ENCODE measurements around the gene CALCOCO1. TPM values are rescaled to one million over a fixed set of nuclear protein-coding genes. Genes with fewer than 3 reads are reported as not detected.

Gene CALCOCO1, protein sequence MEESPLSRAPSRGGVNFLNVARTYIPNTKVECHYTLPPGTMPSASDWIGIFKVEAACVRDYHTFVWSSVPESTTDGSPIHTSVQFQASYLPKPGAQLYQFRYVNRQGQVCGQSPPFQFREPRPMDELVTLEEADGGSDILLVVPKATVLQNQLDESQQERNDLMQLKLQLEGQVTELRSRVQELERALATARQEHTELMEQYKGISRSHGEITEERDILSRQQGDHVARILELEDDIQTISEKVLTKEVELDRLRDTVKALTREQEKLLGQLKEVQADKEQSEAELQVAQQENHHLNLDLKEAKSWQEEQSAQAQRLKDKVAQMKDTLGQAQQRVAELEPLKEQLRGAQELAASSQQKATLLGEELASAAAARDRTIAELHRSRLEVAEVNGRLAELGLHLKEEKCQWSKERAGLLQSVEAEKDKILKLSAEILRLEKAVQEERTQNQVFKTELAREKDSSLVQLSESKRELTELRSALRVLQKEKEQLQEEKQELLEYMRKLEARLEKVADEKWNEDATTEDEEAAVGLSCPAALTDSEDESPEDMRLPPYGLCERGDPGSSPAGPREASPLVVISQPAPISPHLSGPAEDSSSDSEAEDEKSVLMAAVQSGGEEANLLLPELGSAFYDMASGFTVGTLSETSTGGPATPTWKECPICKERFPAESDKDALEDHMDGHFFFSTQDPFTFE
- 100 to 1,000 TPM; 121 to 219 (median 152) TPM for total RNA-seq

GRCh38 chr12:53727310-53728041, at the start of gene CALCOCO1:
CALCOCO1 (minus strand) TSS chr12:53727452; CDS start chr12:53725242, 2,210 bp downstream.
- no peaks in the 10 kb centered on the region for H3K36me3 ChIP-seq
- H3K4me1 ChIP-seq = no peaks in the 10 kb centered on the region
- H3K27ac ChIP-seq = peak within 1 kb of the TSS; percentile 56 to 73
- TF ChIP-seq POLR2A (IDR thresholded peaks at IDR 0.05) (peak; percentile 36 to 38), CTCF (IDR thresholded peaks at IDR 0.05) (peak in 1 of 4 experiments; percentile 23)
- peak within 1 kb of the TSS; percentile 62 to 83 for H3K4me3 ChIP-seq
- H3K9me3 ChIP-seq = no peaks in the 10 kb centered on the region
- no peaks in the 10 kb centered on the region for H3K27me3 ChIP-seq
- intact Hi-C loops (cut with DNase I; ENCODE audit: low total_unique reads) = no loop called here
- DNase-seq = peak; percentile 97

DNA sequence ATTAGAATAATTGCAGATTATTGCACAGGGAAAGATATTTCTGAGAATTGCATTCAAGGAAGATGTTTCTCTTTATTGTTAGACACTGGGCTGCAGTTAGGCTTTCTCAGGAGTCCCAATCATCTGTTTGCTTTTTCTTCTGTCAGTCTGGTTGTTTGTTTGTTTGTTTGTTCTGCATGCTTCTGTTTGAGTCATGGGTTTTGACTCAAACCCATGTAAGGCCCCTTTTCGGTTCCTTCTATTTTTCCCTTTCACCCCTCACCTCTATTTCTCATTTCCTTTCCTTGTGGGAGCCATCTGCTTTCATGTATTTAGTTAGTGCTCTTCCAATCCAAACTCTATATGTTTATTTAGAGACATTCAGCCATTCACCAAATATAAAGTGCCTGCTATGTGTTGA, 49.6 kb upstream of the CALCOCO1 start:
- Histone ChIP-seq H3K4me1 (peaks cover 0 to 7% of the 10 kb centered on the region in 2 donors), H3K27ac (peak overlapping the region; percentile 82 to 89), H3K36me3 (no peaks in the 10 kb centered on the region), H3K27me3 (no peaks in the 10 kb centered on the region), H3K9me3 (no peaks in the 10 kb centered on the region), H3K4me3 (no peak overlapping the region)
- intact Hi-C loops (cut with DNase I; ENCODE audit: low total_unique reads) = no loop called here
- no peak for DNase-seq
- TF ChIP-seq POLR2A (IDR thresholded peaks at IDR 0.05) (no peak), CTCF (IDR thresholded peaks at IDR 0.05) (no peak)

DNA sequence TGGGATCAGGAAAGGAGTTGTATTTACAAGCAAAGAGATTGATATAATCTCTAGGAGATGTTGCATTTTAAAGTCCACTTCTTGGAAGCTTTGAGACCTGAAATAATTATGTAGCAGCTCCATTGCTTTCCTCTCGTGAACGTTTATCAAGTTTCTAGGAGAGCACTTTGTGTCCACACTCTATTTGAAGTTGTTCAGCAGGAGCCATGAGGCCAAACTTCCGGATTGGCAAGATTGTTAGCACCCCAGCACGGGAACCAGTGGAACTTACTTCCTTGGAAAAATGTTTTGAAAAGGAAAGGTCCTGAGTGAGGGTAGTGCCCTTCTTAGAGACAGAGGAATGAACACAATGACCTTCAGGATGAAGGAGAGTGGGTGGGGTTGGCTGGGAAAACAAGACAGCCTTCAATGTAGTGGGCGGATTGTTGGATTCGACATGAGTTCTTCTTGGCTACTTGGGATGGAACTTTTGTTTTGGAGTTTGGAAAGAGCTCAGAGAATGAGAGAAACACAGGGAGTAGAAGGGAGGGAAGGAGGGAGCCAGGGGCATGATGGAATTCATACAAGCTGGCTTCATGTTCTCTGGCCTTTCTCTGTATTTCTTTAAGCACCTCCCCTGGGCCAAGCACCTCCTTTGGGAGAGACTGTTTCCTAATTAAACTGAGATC, 48.4 kb upstream of the CALCOCO1 start:
- H3K27ac ChIP-seq = peak overlapping the region; percentile 82 to 89
- no peak for TF ChIP-seq POLR2A (IDR thresholded peaks at IDR 0.05)
- no peak for TF ChIP-seq CTCF (IDR thresholded peaks at IDR 0.05)
- no peaks in the 10 kb centered on the region for H3K27me3 ChIP-seq
- no peak overlapping the region for H3K4me3 ChIP-seq
- no peaks in the 10 kb centered on the region for H3K36me3 ChIP-seq
- intact Hi-C loops (cut with DNase I; ENCODE audit: low total_unique reads) = no loop called here
- peak; percentile 64 to 70 for DNase-seq
- H3K9me3 ChIP-seq = no peaks in the 10 kb centered on the region
- peaks cover 0 to 7% of the 10 kb centered on the region in 2 donors for H3K4me1 ChIP-seq

- H3K27me3 ChIP-seq = no peaks in the 10 kb centered on the region
- no peak for DNase-seq
- no peak overlapping the region for H3K27ac ChIP-seq
- no peaks in the 10 kb centered on the region for H3K36me3 ChIP-seq
- intact Hi-C loops (cut with DNase I; ENCODE audit: low total_unique reads) = no loop called here
- H3K4me3 ChIP-seq = no peak overlapping the region
- peaks cover 0 to 4% of the 10 kb centered on the region in 2 donors for H3K4me1 ChIP-seq
- H3K9me3 ChIP-seq = no peaks in the 10 kb centered on the region
- no peak for TF ChIP-seq POLR2A (IDR thresholded peaks at IDR 0.05)
- no peak for TF ChIP-seq CTCF (IDR thresholded peaks at IDR 0.05)
These were observed 43.0 kb upstream of the CALCOCO1 start for GRCh38 chr12:53770281-53770680.

Data from uterus (tissue), 4 donors.